Amygdala (tissue), 56 donors: ENCODE results near the gene IL18.
"Not testable (repeated sequence)": the region's sequence is repeated elsewhere in the genome, so short reads cannot be mapped to it uniquely, and the experiment has no call there.

Source experiments
- DNase-seq, 56 donors: peaks; one replicate each; lab custom pipeline; 2025; lab: John Stamatoyannopoulos, UW

Gene IL18

DNA sequence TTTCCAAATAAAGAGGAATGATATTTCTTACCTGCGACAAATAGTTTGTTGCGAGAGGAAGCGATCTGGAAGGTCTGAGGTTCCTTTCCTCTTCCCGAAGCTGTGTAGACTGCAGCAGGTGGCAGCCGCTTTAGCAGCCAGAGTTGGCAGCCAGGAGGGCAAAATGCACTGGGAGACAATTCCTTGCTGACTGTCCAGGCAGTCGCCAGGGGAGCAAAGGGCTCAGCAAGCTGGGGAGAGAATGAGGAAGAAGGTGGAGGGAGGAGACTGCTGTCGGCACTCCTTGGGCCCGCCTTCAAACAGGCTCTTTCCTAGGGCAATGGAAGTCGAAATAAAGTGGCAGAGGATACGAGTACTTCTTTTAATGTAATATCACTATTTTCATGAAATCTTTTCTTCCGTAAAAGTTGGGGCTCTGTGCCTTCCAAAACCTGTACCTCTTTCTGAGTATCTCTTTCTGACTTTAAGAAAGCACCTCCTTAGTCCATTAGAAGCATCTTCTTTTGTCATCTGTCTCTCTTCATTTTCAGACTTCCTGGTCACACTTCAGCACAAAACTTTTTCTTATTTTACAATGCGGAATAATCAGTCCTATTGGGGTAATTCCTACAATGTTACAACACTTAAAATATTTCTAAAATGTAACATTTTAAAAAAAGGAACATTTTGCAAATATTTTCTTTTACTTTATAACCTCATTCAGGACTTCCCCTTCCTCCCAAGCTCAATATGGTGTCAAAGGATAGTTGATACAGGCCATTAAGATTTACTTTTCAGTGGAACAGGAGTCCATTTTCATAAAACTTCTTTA lies at the start of gene IL18:
Gene IL18 (minus strand): TSS at position 220 of the 811 bp plus-strand sequence. CDS start 9,041 bp downstream, outside the sequence.
- DNase-seq = peak in 13 of 56 donors; percentile 1 to 33 (median 6)

- DNase-seq = no peak
Measured at GRCh38 chr11:112212710-112213109, 48.8 kb upstream of the IL18 start.

GRCh38 chr11:112212290-112212689 lies 48.4 kb upstream of the IL18 start:
- no peak for DNase-seq

DNA sequence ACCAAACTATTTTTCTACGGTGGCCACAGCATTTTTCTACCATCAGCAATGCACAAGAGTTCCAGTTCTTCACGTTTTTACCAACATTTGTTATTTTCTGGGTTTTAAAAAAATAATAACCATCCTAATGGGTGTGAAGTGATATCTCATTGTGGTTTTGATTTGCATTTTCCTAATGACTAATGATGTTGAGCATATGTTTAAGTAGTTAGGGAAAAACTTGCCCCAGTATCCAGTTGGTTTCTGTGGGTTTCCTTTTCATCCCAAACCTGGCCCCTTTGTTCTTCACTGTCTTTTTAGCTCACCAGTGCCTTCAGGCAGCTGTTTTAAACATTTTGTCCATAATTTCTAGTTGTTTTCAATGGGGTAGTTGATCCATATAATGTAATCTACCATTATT lies 47.6 kb upstream of the IL18 start:
- DNase-seq = no peak

GRCh38 chr11:112210890-112211289 lies 47.0 kb upstream of the IL18 start:
- DNase-seq = no peak

DNA sequence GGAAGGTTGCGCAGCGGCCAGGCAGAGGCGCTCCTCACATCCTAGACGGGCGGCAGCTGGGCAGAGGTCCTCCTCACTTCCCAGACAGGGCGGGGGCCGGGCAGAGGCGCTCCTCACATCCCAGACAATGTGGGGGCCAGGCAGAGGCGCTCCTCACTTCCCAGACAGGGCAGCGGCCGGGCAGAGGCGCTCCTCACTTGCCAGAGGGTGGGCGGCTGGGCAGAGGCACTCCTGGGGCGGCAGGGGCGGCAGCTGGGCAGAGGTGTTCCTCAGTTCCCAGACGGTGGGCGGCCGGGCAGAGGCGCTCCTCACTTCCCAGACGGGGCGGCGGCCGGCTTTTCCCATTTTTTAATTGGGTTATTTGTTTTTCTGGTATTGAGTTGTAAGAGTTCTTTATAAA lies 42.2 kb upstream of the IL18 start:
- no peak for DNase-seq

DNA sequence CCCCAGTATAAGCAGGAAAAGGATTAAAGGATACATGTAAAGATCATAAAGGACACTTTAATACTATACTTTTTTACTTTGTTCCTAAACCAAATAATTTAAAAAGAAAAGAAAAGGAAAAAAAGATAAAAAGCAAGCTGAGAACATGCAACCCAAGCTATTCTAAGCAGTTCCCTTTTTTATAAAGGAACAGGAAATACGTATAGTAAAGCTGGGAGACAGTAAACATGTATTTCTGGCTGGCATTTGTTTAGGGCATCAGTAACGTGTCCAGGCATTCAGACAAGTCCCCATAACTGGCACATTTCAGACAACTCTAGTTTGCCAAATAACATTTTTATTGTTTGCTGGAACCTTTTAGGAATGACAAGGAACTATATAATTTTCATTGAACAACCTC lies 36.4 kb upstream of the IL18 start:
- DNase-seq = no peak

DNA sequence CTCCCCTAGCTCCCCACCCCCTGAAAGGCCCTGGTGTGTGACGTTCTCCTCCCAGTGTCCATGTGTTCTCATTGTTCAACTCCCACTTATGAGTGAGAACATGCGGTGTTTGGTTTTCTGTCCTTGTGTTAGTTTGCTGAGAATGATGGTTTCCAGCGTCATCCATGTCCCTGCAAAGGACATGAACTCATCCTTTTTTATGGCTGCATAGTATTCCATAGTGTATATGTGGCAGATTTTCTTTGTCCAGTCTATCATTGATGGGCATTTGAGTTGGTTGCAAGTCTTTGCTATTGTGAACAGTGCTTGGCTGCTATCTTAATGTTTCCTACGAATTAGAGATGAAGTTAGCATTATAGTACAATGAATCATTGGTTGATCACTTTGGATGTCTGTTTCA lies 35.2 kb upstream of the IL18 start:
- DNase-seq = not testable (repeated sequence)

DNA sequence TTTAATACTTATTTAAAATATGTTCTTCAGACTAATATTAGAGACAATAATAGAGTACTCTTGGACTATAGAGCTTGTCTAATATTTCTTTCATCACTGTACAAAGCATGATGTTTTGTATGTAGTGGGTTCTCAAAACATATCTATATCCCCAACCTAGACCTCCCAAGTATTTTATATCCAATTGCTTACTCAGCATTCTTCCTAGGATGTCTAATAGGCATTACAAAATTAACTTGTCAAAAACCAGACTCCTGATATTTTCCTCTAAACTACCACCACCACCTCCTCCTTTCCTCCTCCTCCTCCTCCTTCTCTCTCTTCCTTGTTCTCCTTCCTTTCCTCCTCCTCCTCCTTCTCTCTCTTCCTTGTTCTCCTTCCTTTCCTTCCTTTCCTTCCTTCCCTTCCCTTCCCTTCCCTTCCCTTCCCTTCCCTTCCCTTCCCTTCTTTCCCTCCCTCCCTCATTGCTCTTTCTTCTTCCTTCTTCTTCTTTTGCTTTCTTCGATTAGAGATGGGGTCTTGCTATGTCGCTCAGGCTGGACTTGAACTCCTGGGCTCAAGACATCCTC lies 32.7 kb upstream of the IL18 start:
- no peak for DNase-seq

- no peak for DNase-seq
Measured at GRCh38 chr11:112195951-112196351, 32.1 kb upstream of the IL18 start.

DNA sequence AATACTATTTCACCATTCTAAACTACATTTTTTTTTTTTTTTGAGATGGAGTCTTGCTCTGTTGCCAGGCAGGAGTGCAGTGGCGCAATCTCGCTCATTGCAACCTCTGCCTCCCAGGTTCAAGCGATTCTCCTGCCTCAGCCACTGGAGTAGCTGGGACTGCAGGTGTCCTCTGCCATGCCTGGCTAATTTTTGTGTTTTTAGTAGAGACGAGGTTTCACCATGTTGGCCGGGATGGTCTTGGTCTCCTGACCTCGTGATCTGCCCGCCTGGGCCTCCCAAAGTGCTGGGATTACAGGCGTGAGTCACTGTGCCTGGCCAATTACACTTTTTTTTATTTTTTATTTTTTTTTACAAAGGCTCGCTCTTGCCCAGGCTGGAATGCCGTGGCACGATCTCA lies 31.2 kb upstream of the IL18 start:
- DNase-seq = not testable (repeated sequence)

DNA sequence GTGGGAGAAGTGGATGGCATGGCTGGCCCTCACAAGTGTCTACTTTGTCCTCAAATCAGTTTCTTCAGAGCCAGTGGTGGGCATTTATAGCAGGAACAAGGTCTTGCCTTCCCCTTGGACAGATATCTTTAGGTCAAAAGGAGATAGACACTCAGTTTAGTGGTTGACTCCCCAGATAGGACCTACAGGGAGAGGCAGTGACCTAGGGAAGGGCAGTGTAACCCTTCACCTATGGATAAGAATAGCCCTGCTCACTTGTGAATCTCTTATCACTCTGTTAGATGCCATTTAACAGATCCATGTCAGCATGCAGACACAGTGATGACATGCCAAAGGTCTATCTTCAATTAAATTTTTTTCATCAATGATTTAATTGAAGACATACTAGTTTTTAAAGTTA lies 22.4 kb upstream of the IL18 start:
- no peak for DNase-seq

GRCh38 chr11:112185883-112186282 lies 22.0 kb upstream of the IL18 start:
- DNase-seq = no peak

DNA sequence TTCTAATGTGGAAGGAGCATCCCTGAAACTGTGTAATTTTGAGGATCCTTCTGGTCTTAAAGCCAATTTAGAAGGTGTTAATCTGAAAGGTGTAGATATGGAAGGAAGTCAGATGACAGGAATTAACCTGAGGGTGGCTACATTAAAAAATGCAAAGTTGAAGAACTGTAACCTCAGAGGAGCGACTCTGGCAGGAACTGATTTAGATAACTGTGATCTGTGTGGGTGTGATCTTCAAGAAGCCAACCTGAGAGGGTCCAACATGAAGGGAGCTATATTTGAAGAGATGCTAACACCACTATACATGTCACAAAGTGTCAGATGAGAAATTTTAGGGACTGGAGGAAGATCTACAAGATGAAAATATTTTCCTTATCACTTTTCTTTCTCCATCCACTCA lies 19.0 kb upstream of the IL18 start:
- no peak for DNase-seq

GRCh38 chr11:112179601-112180000 lies 15.7 kb upstream of the IL18 start:
- DNase-seq = peak in 9 of 56 donors; percentile 1 to 45 (median 13)

GRCh38 chr11:112178936-112179335 lies 15.0 kb upstream of the IL18 start:
- DNase-seq = no peak

DNA sequence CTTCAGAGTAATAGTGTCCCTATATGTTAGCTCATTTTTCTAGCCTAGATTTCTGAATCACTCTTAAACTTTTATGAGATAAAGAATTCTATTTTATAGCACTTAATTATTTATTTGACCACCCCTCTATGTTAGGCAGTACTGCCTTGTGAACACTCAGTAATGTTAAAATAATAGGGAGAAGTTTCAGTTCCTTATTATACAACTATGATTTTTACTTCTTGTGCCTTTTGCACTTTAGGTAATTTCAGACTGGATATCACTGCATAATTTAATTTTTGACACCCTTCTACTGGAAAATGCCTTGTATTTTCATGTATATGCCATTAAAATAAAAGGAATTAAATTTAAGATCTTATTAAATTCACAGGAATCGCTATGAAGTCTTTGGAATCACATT lies 14.5 kb upstream of the IL18 start:
- DNase-seq = no peak

GRCh38 chr11:112177589-112177988 lies 13.7 kb upstream of the IL18 start:
- DNase-seq = no peak

- no peak for DNase-seq
Measured at GRCh38 chr11:112176077-112176476, 12.2 kb upstream of the IL18 start.

DNA sequence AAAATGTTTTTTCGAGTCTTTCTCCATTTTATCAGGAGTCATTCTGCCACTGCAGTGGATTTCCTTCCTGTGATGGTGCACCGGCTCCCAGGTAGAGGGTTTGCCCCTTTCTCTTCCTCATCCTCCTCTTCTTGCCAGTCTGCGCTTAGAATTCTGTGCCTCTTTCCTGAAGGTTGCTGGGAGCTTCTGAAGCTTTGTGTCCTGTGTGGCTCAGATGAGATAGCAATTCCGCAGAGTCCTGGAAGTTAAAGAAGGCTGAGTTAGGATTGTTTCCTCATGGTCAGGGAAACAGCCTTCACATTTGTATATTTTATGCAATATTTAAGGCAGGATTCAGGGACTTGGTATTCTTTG lies 11.7 kb upstream of the IL18 start:
- DNase-seq = peak in 1 of 56 donors; percentile 63

DNA sequence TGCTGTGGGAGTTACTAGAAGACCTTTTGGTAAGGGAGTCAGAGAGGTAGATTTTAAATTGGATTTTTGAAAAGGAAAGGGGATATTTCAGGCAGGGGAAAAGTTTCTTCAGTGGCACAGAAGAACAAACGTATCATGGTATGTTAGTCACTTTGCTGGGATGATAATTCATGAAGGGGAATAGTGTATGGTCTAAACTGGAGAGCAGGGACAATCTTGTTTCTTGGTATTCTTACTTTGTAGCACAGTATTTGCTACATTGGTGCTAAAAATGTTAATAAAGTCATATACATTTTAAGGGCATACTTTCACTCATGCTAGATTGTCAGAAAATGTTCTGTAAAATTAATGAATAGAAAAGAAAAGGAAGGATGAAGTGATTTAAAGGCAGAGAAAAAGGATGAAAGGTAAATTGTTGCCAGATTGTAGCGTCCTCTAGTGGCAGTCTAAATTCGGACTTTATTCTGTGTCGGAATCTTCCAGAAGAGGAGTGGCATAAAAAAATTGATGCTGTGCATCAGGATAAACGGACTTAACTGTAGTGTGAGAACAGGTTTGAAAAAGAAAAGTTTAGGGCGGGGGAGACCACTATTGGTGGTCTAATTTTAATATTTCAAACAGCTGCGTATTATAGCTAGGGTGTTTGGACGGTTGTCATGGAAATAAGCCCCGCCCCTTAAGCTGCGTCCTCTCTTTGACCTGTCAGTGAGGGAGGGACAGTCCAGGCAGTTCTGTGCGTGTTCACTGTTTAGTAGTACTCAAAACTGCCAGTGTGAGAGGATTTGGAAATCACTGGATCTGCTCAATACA lies 11.1 kb upstream of the IL18 start, which contains the start of gene BCO2:
Gene BCO2 (plus strand): TSS at position 724 of the 810 bp plus-strand sequence. CDS start 90 bp downstream, outside the sequence.
- peak in 52 of 56 donors; percentile 3 to 86 (median 60) for DNase-seq
